WTC11 (cell line): ENCODE data around the gene RGS11. TPM values are rescaled to one million over a fixed set of nuclear protein-coding genes. Genes with fewer than 3 reads are reported as not detected.
A peak's percentile ranks its signal among the peaks of the same experiment; 100 is the strongest.

ENCODE experiments used
- ATAC-seq: fragments of 200-7000 bp; cut with Tn5 transposase; 2 replicates; pipeline ENCODE4 v1.10.0; 2021; ENCODE audit warnings: mild to moderate bottlenecking, moderate library complexity
- CTCF ChIA-PET: fragments of 300-600 bp; sonication (Branson Sonifier 250); formaldehyde crosslinking; loops from one replicate; lab custom pipeline; 2021; ENCODE audit warnings: antibody characterized with exemption; lab: Charles Lee
- POLR2A ChIA-PET: fragments of 350-600 bp; sonication (Branson Sonifier 250); formaldehyde crosslinking; loops from one replicate; lab custom pipeline; 2021; ENCODE audit warnings: antibody characterized with exemption; lab: Charles Lee
- DNase-seq: peaks from one replicate; pipeline ENCODE4 v3.0.0; 2021; ENCODE audit warnings: low spot score
- H3K27ac Mint-ChIP-seq: 2 replicates; pipeline ENCODE4 v1.8.0; 2021; ENCODE audit warnings: mixed read lengths
- H3K27me3 Mint-ChIP-seq: 2 replicates; pipeline ENCODE4 v1.8.0; 2021; ENCODE audit warnings: low read depth, mild to moderate bottlenecking, moderate library complexity, mixed read lengths
- H3K36me3 Mint-ChIP-seq: 2 replicates; pipeline ENCODE4 v1.8.0; 2021; ENCODE audit warnings: mixed read lengths
- H3K4me1 Mint-ChIP-seq: 2 replicates; pipeline ENCODE4 v1.8.0; 2022; ENCODE audit warnings: mixed read lengths
- H3K4me3 Mint-ChIP-seq: 2 replicates; pipeline ENCODE4 v1.8.0; 2021; ENCODE audit warnings: mild to moderate bottlenecking, moderate library complexity, mixed read lengths
- H3K9me3 Mint-ChIP-seq: 2 replicates; pipeline ENCODE4 v1.8.0; 2021; ENCODE audit warnings: mixed read lengths
- AFF4 ChIP-seq: sonication (generic); formaldehyde crosslinking; IDR thresholded peaks from 2 replicates; pipeline ENCODE4 v1.8.1; 2023; ENCODE audit warnings: mild to moderate bottlenecking, missing genetic modification reagents, borderline replicate concordance
- ATF1 ChIP-seq: sonication (generic); formaldehyde crosslinking; IDR thresholded peaks from 2 replicates; pipeline ENCODE4 v1.8.1; 2023; ENCODE audit warnings: mild to moderate bottlenecking, moderate library complexity, missing genetic modification reagents
- CREM ChIP-seq: sonication (generic); formaldehyde crosslinking; IDR thresholded peaks from 2 replicates; pipeline ENCODE4 v1.8.1; 2022; ENCODE audit warnings: mild to moderate bottlenecking, missing genetic modification reagents, moderate library complexity
- E2F1 ChIP-seq: sonication (generic); formaldehyde crosslinking; IDR thresholded peaks from 2 replicates; pipeline ENCODE4 v1.8.0; 2022; ENCODE audit warnings: mild to moderate bottlenecking, missing genetic modification reagents
- ESRRA ChIP-seq: sonication (generic); formaldehyde crosslinking; IDR thresholded peaks from 2 replicates; pipeline ENCODE4 v1.8.1; 2022; ENCODE audit warnings: mild to moderate bottlenecking, missing genetic modification reagents, borderline replicate concordance
- FOXP1 ChIP-seq: sonication (generic); formaldehyde crosslinking; IDR thresholded peaks from 2 replicates; pipeline ENCODE4 v1.8.0; 2022; ENCODE audit warnings: missing genetic modification reagents, mild to moderate bottlenecking, moderate library complexity, borderline replicate concordance
- GTF2I ChIP-seq: fragments of 250-450 bp; sonication (Bioruptor Pico); conservative IDR thresholded peaks from 2 replicates; pipeline ENCODE4 v1.4.0; 2021; ENCODE audit warnings: mild to moderate bottlenecking
- HMGA2 ChIP-seq: fragments of 250-450 bp; sonication (Bioruptor Pico); IDR thresholded peaks from 2 replicates; pipeline ENCODE4 v1.4.0; 2021; ENCODE audit warnings: mild to moderate bottlenecking, moderate library complexity
- JUN ChIP-seq: sonication (generic); formaldehyde crosslinking; IDR thresholded peaks from 2 replicates; pipeline ENCODE4 v1.8.0; 2023; ENCODE audit warnings: mild to moderate bottlenecking, missing genetic modification reagents
- KAT7 ChIP-seq: sonication (generic); formaldehyde crosslinking; IDR thresholded peaks from 2 replicates; pipeline ENCODE4 v1.8.1; 2023; ENCODE audit warnings: missing genetic modification reagents, mild to moderate bottlenecking, borderline replicate concordance
- NFE2L1 ChIP-seq: sonication (generic); formaldehyde crosslinking; IDR thresholded peaks from 2 replicates; pipeline ENCODE4 v1.8.1; 2023; ENCODE audit warnings: missing genetic modification reagents
- PRDM15 ChIP-seq: sonication (generic); formaldehyde crosslinking; IDR thresholded peaks from 2 replicates; pipeline ENCODE4 v1.8.0; 2022; ENCODE audit warnings: missing genetic modification reagents
- USF2 ChIP-seq: sonication (generic); formaldehyde crosslinking; IDR thresholded peaks from 2 replicates; pipeline ENCODE4 v1.8.1; 2023; ENCODE audit warnings: mild to moderate bottlenecking, missing genetic modification reagents, moderate library complexity
- ZNF121 ChIP-seq: sonication (generic); formaldehyde crosslinking; IDR thresholded peaks from 2 replicates; pipeline ENCODE4 v1.8.0; 2023; ENCODE audit warnings: missing genetic modification reagents
- ZNF138 ChIP-seq: sonication (generic); formaldehyde crosslinking; conservative IDR thresholded peaks from 2 replicates; pipeline ENCODE4 v1.8.1; 2022; ENCODE audit warnings: mild to moderate bottlenecking, moderate library complexity, missing genetic modification reagents
- ZNF219 ChIP-seq: sonication (generic); formaldehyde crosslinking; IDR thresholded peaks from 2 replicates; pipeline ENCODE4 v1.8.0; 2023; ENCODE audit warnings: missing genetic modification reagents, mild to moderate bottlenecking, borderline replicate concordance
- ZNF232 ChIP-seq: sonication (generic); formaldehyde crosslinking; IDR thresholded peaks from 2 replicates; pipeline ENCODE4 v1.8.0; 2022; ENCODE audit warnings: mild to moderate bottlenecking, missing genetic modification reagents
- ZNF281 ChIP-seq: sonication (generic); formaldehyde crosslinking; IDR thresholded peaks from 2 replicates; pipeline ENCODE4 v1.8.0; 2023; ENCODE audit warnings: mild to moderate bottlenecking, missing genetic modification reagents
- ZSCAN18 ChIP-seq: fragments of 250-450 bp; sonication (Bioruptor Pico); IDR thresholded peaks from 2 replicates; pipeline ENCODE4 v2.1.2; 2022; ENCODE audit warnings: mild to moderate bottlenecking, moderate library complexity
- total RNA-seq: library from RNA; stranded (reverse); gene quantifications from 3 replicates; pipeline ENCODE4 v1.2.3, GENCODE V29; 2021
- TF ChIP-seq, protein P1 (sequence below): sonication (generic); formaldehyde crosslinking; IDR thresholded peaks from 2 replicates; pipeline ENCODE4 v1.8.1; 2022; ENCODE audit warnings: low read depth, mild to moderate bottlenecking, moderate library complexity, missing genetic modification reagents, borderline replicate concordance

The RGS11 gene
- total RNA-seq, 1 experiment from 2014 or later, result 1.8 TPM

GRCh38 chr16:276426-277077 is 808 bp upstream of the RGS11 start:
- Mint-ChIP-seq H3K4me1 (no peaks in the 10 kb centered on the region; the same call in 1 of the 2 replicates), H3K27me3 (peaks cover 50% of the 10 kb centered on the region), H3K4me3 (peak overlapping the region; percentile 66), H3K9me3 (no peaks in the 10 kb centered on the region), H3K36me3 (no peaks in the 10 kb centered on the region), H3K27ac (no peak overlapping the region)
- DNase-seq (no peak), ATAC-seq (no peak)
- CTCF ChIA-PET, result interaction anchor here (0.7 to 1.8 kb wide), 5 partner anchors 23 to 86 kb away, joined by 3 to 8 read pairs (median 4); no protein-coding TSS in a partner anchor
- TF ChIP-seq ZNF219 (CRISPR knock-in tag) (no peak), ATF1 (no peak), ZSCAN18 (no peak), ZNF121 (no peak), CREM (CRISPR knock-in tag) (no peak), NFE2L1 (CRISPR knock-in tag) (no peak), GTF2I (CRISPR knock-in tag) (no peak), E2F1 (CRISPR knock-in tag) (no peak), FOXP1 (CRISPR knock-in tag) (no peak), PRDM15 (CRISPR knock-in tag) (no peak), AFF4 (CRISPR knock-in tag) (no peak), KAT7 (no peak), ESRRA (CRISPR knock-in tag) (no peak), JUN (CRISPR knock-in tag) (no peak), HMGA2 (no peak), ZNF138 (CRISPR knock-in tag) (no peak), ZNF232 (CRISPR knock-in tag) (no peak), ZNF281 (no peak), USF2 (CRISPR knock-in tag) (no peak)
- TF ChIP-seq, protein P1, sequence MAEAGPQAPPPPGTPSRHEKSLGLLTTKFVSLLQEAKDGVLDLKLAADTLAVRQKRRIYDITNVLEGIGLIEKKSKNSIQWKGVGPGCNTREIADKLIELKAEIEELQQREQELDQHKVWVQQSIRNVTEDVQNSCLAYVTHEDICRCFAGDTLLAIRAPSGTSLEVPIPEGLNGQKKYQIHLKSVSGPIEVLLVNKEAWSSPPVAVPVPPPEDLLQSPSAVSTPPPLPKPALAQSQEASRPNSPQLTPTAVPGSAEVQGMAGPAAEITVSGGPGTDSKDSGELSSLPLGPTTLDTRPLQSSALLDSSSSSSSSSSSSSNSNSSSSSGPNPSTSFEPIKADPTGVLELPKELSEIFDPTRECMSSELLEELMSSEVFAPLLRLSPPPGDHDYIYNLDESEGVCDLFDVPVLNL (CRISPR knock-in tag), result no peak
- POLR2A ChIA-PET, result no interaction called here
